HG03354 (cell line): ENCODE data around the gene DPYSL3.

Experiments
- ATAC-seq: cut with Tn5 transposase; IDR thresholded peaks from one replicate; pipeline ENCODE4 v1.9.1; 2021; ENCODE audit warnings: mild to moderate bottlenecking; ENCODE audit not compliant: unreplicated experiment, poor library complexity, severe bottlenecking

The DPYSL3 gene

GRCh38 chr5:147410496-147411358 lies 99.1 kb downstream of the DPYSL3 start:
- no peak for ATAC-seq

DNA sequence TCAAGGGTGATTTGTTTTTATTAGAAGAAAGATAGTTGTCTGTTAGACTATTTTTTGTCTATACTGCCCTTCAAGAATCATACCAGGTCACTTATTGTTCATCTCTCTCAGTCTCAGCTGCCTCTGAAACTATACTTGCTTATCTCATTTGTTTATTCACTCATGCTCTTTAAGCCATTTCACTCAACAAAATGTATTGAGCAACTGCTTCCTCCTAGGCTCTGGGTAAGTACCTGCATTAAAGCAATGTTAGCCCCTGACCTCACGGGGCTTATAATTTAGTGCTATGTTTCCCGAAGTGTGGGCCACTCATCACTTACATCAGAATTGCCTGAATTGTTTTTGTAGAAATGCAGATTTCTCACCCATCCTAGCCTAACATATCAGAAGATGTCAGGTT lies 100.9 kb downstream of the DPYSL3 start:
- ATAC-seq = no peak

- no peak for ATAC-seq
Observed at GRCh38 chr5:147407094-147407681, 102.7 kb downstream of the DPYSL3 start.

DNA sequence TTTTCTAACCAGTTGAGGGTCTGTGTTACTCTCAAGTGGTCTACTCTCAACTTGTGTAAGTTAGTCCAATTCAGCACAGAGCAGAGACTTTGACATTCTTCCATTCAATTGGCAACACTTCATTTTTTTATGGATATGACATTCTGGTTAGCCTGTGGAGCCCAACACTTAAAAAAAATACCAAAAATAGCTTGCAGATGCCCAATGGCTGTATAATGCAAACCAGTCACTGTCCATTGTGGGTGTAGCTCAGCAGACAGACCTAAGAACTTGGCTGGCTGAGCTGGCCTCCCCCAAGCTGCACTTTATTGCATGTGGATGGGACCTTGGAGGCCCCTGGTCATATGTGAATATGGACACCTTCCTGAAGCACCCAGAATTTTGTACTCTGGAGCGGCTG lies 103.2 kb downstream of the DPYSL3 start:
- ATAC-seq = no peak

DNA sequence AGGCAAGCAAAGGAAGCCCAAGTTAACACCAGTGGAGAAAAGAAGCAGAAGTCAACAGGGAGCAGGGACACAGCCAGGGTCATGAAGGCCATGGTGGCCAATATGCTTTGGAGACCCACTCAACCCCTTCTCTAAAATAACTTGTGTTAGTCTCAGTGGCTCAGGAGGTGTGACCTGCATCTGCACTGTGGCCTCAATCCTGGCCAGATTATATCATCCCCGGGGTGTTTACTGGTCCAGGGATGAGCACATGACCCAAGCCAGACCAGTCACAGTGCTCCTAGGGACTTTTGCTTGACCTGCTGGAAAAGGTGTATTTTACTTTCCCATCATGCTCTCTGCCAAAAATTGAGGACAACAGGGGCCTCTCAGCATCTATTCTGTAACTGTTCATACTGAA lies 105.2 kb downstream of the DPYSL3 start:
- ATAC-seq = peak; percentile 36

DNA sequence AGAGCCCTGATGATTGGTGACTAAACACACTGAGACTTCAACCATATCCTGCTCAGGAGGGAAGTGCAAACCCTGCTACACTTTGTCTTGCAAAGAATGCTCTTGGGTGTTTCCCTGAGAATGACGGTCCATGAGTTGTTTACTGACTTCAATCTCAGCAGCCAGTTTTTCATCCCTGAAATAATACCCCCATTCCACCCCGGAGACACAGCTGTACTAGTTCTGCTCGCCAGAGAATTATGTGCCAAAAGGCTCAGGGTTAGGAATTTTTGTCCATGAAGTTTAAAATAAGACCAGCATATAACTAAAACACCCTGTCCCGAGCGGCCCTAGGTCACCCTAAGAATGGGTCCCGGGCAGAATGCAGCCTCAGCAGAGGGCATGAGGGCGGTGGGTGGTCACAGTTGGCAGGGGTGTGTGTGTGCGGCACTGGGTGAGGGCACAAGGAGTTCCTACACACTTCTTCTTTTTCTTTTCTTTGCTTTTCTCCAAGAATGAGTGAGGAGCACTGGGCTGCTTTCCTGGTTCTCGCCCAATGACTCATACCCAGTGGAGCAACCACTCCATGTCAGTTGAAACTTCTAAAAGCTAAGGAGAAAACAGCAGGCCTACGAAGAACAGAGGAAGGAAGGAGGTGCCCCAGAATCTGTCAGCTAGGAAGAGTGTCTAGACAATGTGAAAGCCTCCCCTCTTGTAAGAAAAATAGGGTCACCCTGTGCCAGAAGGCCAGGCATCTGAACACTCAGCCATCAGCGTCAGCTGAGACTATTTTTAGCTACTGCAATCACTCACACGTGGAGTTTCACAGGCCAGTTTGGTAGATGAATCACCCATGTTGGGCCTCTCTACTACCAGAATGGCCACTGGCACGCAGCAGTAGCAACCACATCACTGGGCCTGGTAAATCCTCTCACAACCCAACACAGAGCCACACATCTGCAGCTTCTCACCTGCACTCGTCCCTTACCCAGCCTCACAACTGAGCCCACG lies 105.9 kb downstream of the DPYSL3 start:
- peak; percentile 97 for ATAC-seq

DNA sequence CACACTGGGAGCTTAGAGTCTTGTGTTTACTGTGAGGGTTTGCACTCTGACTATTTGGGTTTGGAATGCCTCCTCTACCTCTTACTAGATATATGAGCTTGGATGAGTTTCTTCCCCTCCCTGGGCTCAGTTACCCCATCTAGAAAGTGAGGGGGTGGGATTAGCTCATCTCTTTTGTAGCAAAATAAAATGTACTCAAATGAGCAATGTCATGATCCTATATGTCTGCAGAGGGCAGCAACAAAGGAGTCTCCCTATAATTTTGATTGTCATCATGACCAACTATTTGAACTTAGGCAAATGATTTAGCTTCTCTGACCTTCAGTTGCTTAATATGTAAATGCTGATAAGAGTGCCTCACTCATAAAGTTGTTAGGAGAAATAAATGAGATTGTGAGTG lies 109.0 kb downstream of the DPYSL3 start:
- ATAC-seq = no peak

DNA sequence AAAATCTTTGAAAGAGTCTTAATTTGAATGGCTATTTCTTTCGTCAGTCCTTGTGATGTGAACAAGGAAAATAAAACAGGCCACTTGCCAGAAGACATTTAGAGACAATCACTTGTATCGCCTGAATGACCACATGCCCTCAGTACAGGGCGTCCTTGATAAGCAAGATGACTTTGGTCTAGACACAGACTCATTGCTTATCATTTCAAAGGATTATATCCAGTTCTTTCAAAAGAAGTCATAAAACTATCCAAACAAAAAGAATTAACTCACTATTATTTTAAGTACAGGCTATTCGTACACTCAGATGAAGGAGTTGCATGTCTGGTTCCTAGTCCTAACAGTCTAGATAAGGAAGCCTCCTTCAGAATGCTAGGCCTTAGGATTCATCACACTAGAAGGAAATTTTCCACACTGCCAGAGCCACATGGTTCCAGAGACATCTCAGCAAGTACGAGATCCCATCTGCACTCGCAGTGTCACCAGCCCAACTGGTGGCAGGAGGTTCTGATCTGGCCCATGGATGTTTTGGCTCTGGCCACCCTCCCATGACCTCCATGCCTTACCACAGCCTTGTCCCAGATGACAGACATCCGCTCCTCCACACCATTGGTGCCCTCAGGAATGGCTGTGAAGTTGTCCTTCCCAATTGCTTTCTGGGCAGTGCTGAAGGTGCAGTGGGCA lies 109.6 kb downstream of the DPYSL3 start:
- ATAC-seq = no peak

- ATAC-seq = no peak
Observed at GRCh38 chr5:147398860-147399259, 111.0 kb downstream of the DPYSL3 start.

DNA sequence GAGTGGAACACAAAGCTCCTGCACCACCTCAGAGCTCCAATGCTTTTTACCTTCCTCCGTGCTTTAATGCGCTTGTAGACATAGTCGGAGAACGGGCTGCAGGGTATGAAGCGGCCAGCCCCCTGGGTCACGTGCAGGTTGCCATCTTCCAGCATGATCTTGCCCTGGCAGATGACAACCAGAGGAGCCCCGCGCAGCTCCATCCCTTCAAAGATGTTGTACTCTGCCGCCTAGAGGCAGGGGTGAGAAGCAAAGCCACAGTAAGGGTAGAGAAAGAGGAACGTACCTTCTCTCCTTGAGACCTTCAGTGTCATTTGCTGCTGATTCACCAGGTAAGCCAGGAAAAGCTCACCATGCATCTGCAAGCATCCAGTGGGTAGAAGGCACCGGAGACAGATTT lies 112.3 kb downstream of the DPYSL3 start:
- no peak for ATAC-seq

DNA sequence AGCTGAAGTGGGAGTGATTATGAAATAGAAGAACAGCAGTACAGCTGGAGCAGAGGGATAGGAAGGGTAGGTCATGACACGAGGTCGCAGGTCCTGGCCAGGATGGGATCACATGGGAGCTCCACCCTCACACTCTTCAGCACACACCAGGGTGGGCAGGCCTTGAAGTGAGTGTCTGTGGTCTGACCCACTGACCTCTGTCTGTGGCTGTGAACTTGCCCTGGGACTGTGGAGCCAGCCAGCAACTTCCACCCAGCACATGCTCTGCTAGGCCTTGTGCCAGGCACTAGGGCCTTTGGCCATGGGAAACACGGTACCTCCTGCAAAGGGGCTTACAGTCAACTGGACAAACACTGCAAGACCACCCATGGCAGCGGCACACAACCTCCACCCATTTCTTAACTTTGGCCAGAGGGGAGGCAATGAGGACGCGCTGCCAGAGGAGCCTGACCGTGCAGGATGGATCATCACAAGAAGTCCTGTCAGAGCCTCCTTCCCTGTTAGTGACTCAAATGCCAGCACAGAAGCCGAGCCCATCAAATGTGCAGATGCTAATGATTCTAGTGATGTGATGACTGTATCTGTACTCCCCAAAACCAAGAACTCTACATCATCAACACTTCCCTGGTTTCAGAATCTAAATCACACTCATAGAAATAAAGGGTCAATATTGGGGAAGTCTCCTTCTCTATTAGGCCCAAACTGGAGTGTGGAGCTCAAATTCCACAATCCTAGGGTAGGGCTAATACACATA lies 113.6 kb downstream of the DPYSL3 start:
- ATAC-seq = no peak

GRCh38 chr5:147393874-147394672 lies 115.8 kb downstream of the DPYSL3 start:
- no peak for ATAC-seq

DNA sequence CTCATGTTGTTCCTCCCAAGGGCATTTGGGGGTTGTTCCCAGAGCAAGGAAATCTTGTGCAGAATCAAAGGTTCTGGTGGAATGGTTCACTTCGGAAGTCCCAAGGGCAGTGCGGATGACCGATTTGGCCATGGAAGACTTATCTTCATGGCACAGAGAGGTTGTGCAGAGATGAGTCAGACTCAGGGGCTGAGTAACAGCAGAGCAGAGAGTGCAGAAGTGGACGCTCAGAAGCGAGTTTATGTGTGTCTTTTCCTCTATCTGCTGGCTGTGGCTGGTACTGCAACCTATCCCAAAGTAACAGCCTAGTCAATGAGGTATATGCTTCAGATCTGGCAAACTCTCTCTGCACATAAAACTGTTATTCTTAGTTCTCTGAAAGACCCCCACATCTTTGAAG lies 118.1 kb downstream of the DPYSL3 start:
- ATAC-seq = peak; percentile 94

DNA sequence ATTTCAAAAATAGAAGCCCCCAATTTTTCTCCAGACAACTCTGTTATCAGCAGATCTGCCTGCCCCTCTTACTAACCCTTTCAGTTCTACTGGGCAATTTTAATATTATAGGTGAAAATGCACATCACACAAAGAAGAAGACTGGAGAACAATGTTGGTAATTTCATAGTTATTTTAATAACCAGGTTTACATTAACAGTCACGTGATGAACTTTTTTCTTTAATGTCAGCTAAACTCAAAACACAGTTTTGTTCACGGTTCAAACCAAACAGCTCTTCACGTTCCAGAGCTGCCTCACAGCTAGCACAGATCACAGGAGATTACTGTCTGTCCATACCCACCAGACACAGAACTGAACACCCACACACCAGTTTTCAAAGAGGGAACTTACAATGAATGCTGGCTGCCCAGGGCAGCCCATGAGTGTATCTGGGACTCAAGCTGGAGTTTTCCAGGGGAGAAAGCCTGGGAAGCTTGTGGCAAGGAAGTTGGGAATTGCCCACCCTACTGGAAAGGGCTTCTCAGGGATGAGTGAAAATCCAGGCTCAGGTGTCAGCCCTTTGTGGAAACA lies 119.1 kb downstream of the DPYSL3 start:
- ATAC-seq = no peak

DNA sequence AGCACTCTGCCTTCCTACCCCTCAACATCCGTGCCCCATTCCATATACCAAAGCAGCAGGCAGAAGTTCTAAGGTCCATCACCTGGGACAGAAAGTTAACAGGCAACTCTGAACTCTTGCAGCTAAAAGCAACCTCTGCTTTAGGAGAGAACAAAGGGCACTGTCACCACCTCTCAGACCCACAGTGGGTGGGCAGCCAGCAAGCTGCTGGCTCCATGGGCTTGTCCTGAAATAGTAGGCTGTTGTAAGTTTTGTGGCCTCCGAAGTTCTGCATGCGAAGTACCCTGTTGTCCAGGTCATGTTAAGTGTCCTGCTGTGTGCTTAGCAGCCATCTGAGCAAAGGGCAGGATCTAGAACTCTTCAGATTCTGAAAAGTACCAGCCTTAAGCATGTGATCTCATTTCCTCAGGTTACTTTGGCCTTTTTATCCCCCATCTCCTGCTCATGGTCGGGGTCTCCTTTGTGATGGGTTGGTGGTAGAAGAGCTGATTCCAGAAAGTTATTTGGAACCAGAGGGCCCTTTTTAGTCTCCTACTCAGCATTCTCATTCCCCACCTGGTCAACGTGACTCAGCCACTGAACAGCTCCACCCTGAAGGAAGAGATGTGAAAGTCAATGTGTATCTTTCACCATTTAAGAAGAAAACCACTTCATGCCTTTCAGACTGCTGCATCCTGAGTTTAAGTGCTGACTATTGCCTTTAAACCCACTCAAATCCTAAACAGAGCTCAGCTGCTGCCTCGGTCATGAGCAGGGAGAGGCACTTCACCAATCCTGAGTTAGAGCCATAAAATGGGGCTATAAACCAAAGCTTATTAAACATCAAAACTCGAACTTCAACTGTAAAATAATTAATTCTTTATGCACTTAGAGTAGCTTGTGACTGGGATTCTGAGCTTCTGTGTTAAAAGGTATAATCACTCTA lies 121.4 kb downstream of the DPYSL3 start:
- no peak for ATAC-seq

DNA sequence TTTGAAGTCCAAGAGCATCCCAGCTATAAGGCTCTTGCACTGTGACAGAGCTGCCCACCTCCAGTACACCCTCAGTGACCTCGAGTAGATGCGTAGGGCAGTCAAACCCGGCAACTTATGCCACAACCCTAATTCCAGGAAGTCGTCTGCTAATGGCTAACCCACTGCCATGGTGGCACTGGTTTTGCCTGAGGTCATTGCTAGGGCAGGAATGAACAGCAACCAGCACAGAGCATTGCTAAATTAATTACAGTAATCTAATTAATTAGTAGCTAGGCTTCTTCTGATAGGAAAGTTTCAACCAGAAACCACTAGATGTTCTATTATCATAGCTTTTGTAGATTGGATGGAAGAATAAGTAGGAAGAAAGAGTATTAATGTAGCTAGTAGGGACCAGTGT lies 122.8 kb downstream of the DPYSL3 start:
- ATAC-seq = no peak
